Spleen (tissue), 7 donors: Measurements from ENCODE around the gene FAM120B.

Experiments
- POLR2A ChIP-seq, 3 donors: fragments of 450-650 bp; IDR thresholded peaks; one replicate each; pipeline ENCODE4 v1.5.1; 2017; ENCODE audit warnings: antibody characterized with exemption in 3 of 3, mild to moderate bottlenecking in 1 of 3
- POLR2AphosphoS5 ChIP-seq, 3 donors: sonication (generic); formaldehyde crosslinking; IDR thresholded peaks; one replicate each; pipeline ENCODE4 v1.5.1; 2017; ENCODE audit warnings: antibody characterized with exemption in 3 of 3
- TF ChIP-seq, protein P1 (sequence below), 11 experiments: fragments of 200-600 bp in 7 of 11; fragments of 450-650 bp in 4 of 11; sonication (generic) in 4 of 11; IDR thresholded peaks in 8 of 11; conservative IDR thresholded peaks in 3 of 11; 1 replicate in 7 of 11; 2 replicates in 4 of 11; pipeline versions ENCODE4 v1.4.0 to v1.8.0; 2016 to 2021; ENCODE audit warnings: antibody characterized with exemption in 11 of 11, inconsistent platforms in 4 of 11, mild to moderate bottlenecking in 1 of 11
- donor health status: DM: no; HTN: no; CAD: no; lungs with moderate emphysema.
- donor health status: DM: no; HTN: no; CAD: no.
- donor health status: DM: no; HTN: no; CAD: no.

- TF ChIP-seq, protein P1, sequence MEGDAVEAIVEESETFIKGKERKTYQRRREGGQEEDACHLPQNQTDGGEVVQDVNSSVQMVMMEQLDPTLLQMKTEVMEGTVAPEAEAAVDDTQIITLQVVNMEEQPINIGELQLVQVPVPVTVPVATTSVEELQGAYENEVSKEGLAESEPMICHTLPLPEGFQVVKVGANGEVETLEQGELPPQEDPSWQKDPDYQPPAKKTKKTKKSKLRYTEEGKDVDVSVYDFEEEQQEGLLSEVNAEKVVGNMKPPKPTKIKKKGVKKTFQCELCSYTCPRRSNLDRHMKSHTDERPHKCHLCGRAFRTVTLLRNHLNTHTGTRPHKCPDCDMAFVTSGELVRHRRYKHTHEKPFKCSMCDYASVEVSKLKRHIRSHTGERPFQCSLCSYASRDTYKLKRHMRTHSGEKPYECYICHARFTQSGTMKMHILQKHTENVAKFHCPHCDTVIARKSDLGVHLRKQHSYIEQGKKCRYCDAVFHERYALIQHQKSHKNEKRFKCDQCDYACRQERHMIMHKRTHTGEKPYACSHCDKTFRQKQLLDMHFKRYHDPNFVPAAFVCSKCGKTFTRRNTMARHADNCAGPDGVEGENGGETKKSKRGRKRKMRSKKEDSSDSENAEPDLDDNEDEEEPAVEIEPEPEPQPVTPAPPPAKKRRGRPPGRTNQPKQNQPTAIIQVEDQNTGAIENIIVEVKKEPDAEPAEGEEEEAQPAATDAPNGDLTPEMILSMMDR (IDR thresholded peaks at IDR 0.05 in 8 of 11, conservative IDR thresholded peaks at IDR 0.05 in 3 of 11), result no peak
- TF ChIP-seq POLR2A (IDR thresholded peaks at IDR 0.05) (no peak), POLR2AphosphoS5 (IDR thresholded peaks at IDR 0.05) (no peak)
Measured at GRCh38 chr6:170363255-170363654, 56.7 kb downstream of the FAM120B start.
